GM18858 (cell line): ENCODE measurements around the gene FTCD.
"Not testable (repeated sequence)": the region's sequence is repeated elsewhere in the genome, so short reads cannot be mapped to it uniquely, and the experiment has no call there.

Source experiments
- ATAC-seq: cut with Tn5 transposase; IDR thresholded peaks from one replicate; pipeline ENCODE4 v1.9.1; 2021; ENCODE audit not compliant: unreplicated experiment

FTCD gene

GRCh38 chr21:46111857-46112724 lies 43.3 kb downstream of the FTCD start:
- ATAC-seq: no peak

- ATAC-seq: no peak
Measured at GRCh38 chr21:46111193-46111571, 44.2 kb downstream of the FTCD start.

GRCh38 chr21:46110499-46111192 lies 44.7 kb downstream of the FTCD start:
- no peak for ATAC-seq

- ATAC-seq: no peak
Measured at GRCh38 chr21:46109313-46110221, 45.8 kb downstream of the FTCD start.

- ATAC-seq: no peak
Measured at GRCh38 chr21:46108827-46109312, 46.5 kb downstream of the FTCD start.

- ATAC-seq: not testable (repeated sequence)
Measured at GRCh38 chr21:46107376-46107775, 48.0 kb downstream of the FTCD start.

- ATAC-seq: no peak
Measured at GRCh38 chr21:46104104-46104503, 51.3 kb downstream of the FTCD start.

GRCh38 chr21:46100906-46101305 lies 54.5 kb downstream of the FTCD start:
- ATAC-seq: no peak

- no peak for ATAC-seq
Measured at GRCh38 chr21:46100426-46100825, 55.0 kb downstream of the FTCD start.

- ATAC-seq: no peak
Measured at GRCh38 chr21:46100020-46100419, 55.4 kb downstream of the FTCD start.

GRCh38 chr21:46099476-46099875 lies 55.9 kb downstream of the FTCD start:
- ATAC-seq: no peak

GRCh38 chr21:46098303-46099141 lies 56.9 kb downstream of the FTCD start:
- no peak for ATAC-seq

GRCh38 chr21:46097336-46098293 lies 57.8 kb downstream of the FTCD start, which contains the start of gene COL6A2:
TSS of gene COL6A2 (plus strand) at chr21:46098112.
- ATAC-seq: no peak

- ATAC-seq: no peak
Measured at GRCh38 chr21:46096596-46097335, 58.6 kb downstream of the FTCD start.

GRCh38 chr21:46095814-46096595 lies 59.4 kb downstream of the FTCD start:
- ATAC-seq: no peak

- no peak for ATAC-seq
Measured at GRCh38 chr21:46095083-46095719, 60.2 kb downstream of the FTCD start.
